ENCODE results near the gene RPRML. TPM values are rescaled to one million over a fixed set of nuclear protein-coding genes. Genes with fewer than 3 reads are reported as not detected.
A peak's percentile ranks its signal among the peaks of the same experiment; 100 is the strongest.
"Not testable (repeated sequence)": the region's sequence is repeated elsewhere in the genome, so short reads cannot be mapped to it uniquely, and the experiment has no call there.

Gene RPRML
- total RNA-seq, result 1 to 10 TPM in 3 of 4 donors, under 1 TPM in 1; 0.64 to 6.8 (median 3.3) TPM

DNA sequence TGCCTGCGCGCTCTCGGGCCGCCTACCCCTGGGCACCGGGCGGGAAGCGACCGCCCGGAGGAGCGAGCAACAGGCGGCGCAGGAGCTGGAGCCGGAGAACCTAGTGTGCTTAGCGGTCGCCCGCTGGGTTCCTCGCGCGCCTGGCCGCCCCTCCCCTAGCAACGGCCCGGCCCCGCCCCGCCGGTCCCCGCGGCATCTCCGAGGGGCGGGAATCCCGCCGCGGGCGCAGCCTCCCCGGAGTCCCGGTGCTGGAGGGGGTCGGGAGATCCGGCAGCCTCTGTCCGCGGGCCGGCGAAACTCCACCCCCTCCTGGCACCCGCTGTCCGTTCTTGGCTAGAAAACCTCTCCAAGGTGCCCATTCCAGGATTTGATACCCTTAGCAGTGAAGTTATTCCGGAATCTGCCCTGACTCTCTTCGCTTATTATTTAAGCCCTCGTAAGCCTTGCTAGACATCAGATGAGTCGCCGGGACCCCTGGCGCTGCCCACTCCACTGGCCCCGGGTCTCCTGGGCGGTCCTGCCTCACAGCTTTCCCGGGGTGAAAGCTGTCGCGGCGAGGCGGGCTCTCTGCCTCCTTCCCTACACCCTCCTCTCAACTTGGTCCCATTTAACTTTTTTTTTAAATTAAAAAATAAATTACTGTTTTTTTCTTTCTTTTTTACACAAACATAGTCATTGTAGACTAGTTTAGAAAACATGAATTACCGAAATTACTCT is at the start of gene RPRML:
Gene RPRML, minus strand, starts transcription at position 107 of the 717 bp plus-strand sequence. CDS start 246 bp downstream, outside the sequence.
- H3K9me3 ChIP-seq, result no peaks in the 10 kb centered on the region
- H3K4me1 ChIP-seq, result peaks cover 23% of the 10 kb centered on the region
- H3K4me3 ChIP-seq, result peak within 1 kb of the TSS; percentile 57
- no peak for TF ChIP-seq POLR2A (IDR thresholded peaks at IDR 0.05)
- TF ChIP-seq, protein P1, sequence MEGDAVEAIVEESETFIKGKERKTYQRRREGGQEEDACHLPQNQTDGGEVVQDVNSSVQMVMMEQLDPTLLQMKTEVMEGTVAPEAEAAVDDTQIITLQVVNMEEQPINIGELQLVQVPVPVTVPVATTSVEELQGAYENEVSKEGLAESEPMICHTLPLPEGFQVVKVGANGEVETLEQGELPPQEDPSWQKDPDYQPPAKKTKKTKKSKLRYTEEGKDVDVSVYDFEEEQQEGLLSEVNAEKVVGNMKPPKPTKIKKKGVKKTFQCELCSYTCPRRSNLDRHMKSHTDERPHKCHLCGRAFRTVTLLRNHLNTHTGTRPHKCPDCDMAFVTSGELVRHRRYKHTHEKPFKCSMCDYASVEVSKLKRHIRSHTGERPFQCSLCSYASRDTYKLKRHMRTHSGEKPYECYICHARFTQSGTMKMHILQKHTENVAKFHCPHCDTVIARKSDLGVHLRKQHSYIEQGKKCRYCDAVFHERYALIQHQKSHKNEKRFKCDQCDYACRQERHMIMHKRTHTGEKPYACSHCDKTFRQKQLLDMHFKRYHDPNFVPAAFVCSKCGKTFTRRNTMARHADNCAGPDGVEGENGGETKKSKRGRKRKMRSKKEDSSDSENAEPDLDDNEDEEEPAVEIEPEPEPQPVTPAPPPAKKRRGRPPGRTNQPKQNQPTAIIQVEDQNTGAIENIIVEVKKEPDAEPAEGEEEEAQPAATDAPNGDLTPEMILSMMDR (IDR thresholded peaks at IDR 0.05), result no peak
- TF ChIP-seq POLR2AphosphoS5 (IDR thresholded peaks at IDR 0.05), result no peak
- TF ChIP-seq EP300 (IDR thresholded peaks at IDR 0.05), result no peak
- peaks cover 34% of the 10 kb centered on the region for H3K27me3 ChIP-seq
- DNase-seq (ENCODE audit: low spot score in 2 of 2), result no peak
- peak within 1 kb of the TSS; percentile 51 for H3K27ac ChIP-seq
- H3K36me3 ChIP-seq, result no peaks in the 10 kb centered on the region
- WGBS, result 2% methylated on average over 24 of the region's 57 CpGs

DNA sequence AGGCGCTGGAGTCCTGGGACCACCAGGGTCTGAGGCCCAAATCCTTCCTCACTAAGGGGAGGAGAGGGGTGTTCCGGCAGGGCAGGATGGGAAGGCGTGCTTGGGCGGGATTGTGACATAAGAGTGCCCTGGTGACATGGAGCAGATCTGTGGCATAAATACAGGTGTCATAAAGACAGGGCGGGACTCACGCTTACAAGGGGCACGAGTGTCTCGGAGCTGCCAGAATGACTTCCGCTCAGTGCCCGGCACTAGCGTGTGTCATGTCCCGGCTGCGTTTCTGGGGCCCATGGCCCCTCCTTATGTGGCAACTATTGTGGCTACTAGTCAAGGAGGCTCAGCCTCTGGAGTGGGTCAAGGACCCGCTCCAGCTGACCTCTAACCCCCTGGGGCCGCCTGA is 37.9 kb upstream of the RPRML start:
- DNase-seq (ENCODE audit: low spot score in 2 of 2); H3K4me3 ChIP-seq; H3K9me3 ChIP-seq; H3K4me1 ChIP-seq; H3K36me3 ChIP-seq; H3K27me3 ChIP-seq; H3K27ac ChIP-seq: not testable (repeated sequence)
- WGBS, result 100% methylated on average over 1 of the region's 15 CpGs

DNA sequence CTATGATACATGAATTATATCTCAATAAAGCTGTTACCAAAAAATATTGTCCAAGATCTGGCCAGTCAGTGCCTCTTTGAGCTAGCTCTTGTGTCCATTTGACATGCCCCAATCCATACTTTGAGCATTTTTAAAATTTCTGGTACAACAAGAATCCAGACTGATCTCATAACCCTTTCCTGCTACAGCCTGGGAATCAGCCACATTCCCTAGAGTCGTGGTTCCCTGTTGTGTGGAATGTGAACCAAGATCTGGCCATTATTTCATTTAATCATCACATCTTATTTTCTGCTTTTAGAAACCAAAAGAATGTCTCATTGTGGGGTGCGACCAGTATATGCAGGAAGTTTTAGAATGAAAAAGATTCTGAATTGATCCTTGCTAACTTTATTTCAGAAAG is 34.3 kb upstream of the RPRML start:
- Histone ChIP-seq H3K27ac (no peak overlapping the region), H3K4me1 (no peaks in the 10 kb centered on the region), H3K4me3 (no peak overlapping the region), H3K36me3 (no peaks in the 10 kb centered on the region), H3K27me3 (no peaks in the 10 kb centered on the region), H3K9me3 (no peaks in the 10 kb centered on the region)
- TF ChIP-seq EP300 (IDR thresholded peaks at IDR 0.05), result no peak
- TF ChIP-seq POLR2A (IDR thresholded peaks at IDR 0.05), result no peak
- TF ChIP-seq, protein P1 (IDR thresholded peaks at IDR 0.05), result no peak
- no peak for DNase-seq (ENCODE audit: low spot score in 2 of 2)
- WGBS, result 69% methylated on average over 2 of the region's 2 CpGs

DNA sequence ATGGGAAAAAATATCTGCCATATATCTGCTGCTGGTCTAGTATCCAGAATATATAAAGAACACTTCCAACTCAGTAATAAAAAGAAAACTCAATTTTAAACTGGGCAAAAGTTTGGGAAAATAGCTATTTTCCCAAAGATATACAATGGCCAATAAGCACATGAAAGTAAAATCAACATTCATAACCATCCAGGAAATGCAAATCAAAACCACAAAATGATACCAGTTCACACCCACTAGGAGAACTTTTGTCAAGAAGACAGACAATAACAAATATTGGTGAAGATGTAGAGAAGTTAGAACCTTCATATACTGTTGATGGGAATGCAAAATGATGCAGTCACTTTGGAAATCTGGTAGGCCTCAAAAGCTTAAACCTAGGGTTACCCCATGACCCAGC is 33.4 kb upstream of the RPRML start:
- DNase-seq (ENCODE audit: low spot score in 2 of 2), result no peak
- Histone ChIP-seq H3K27me3 (no peaks in the 10 kb centered on the region), H3K4me3 (no peak overlapping the region), H3K4me1 (no peaks in the 10 kb centered on the region), H3K27ac (no peak overlapping the region), H3K9me3 (no peaks in the 10 kb centered on the region), H3K36me3 (no peaks in the 10 kb centered on the region)
- TF ChIP-seq EP300 (IDR thresholded peaks at IDR 0.05) (no peak), POLR2AphosphoS5 (IDR thresholded peaks at IDR 0.05) (no peak), POLR2A (IDR thresholded peaks at IDR 0.05) (no peak)
- TF ChIP-seq, protein P1 (IDR thresholded peaks at IDR 0.05), result no peak

DNA sequence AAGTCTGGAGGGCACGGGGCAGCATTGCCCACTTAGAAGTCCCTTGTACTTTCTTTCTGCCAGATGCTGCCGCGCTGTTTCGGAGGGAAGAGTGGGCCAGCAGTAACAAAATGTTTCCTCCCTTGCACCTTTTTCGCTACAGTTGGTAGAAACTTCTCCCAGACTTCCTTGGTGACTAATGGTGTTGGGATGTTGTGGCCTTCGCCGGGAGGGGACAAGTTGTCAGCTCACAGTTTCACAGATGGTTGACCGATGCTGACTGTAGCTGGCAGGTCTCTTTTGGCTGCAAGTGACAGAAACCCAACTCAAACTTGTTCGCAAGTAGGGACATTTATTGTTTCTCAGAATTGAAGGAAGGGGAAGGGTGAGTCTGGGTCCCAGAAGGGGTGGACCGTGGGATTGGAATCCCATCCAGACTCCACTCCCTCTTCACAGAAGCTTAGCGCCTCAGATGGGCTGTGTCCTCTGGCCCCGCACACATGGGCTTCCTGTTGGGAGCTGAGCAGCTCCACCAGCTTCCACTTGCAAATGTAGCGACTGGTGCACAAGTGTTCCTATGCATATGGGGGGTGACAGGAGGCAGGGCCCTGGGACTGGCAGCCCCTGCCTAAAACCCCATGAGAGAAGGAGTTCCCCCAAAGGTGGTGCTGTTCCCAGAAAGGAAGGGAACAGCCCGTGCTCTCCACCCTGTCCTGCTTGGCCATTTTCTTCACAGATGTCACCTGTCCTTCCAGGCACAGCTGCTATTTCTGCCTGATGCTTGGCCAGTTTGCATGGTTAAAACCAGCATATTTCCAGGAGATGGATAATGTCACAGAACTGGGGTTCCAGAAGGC is 30.9 kb upstream of the RPRML start:
- no peaks in the 10 kb centered on the region for H3K4me1 ChIP-seq
- no peaks in the 10 kb centered on the region for H3K9me3 ChIP-seq
- no peak overlapping the region for H3K27ac ChIP-seq
- H3K4me3 ChIP-seq, result no peak overlapping the region
- DNase-seq (ENCODE audit: low spot score in 2 of 2), result no peak
- TF ChIP-seq EP300 (IDR thresholded peaks at IDR 0.05), result no peak
- TF ChIP-seq, protein P1 (IDR thresholded peaks at IDR 0.05), result no peak
- TF ChIP-seq POLR2A (IDR thresholded peaks at IDR 0.05), result no peak
- TF ChIP-seq POLR2AphosphoS5 (IDR thresholded peaks at IDR 0.05), result no peak
- no peaks in the 10 kb centered on the region for H3K36me3 ChIP-seq
- no peaks in the 10 kb centered on the region for H3K27me3 ChIP-seq
- WGBS, result 97% methylated on average over 13 of the region's 14 CpGs

Measured in suprapubic skin (tissue), 4 donors.